BE2C (cell line): ENCODE results near the gene ARMC9.

Experiments
- DNase-seq: peaks from one replicate; pipeline ENCODE4 v3.0.0-alpha.2; 2020
- H3K27me3 ChIP-seq: fragments of 250-450 bp; sonication (Bioruptor Pico); 2 replicates; pipeline ENCODE4 v1.5.1; 2020; ENCODE audit warnings: mild to moderate bottlenecking
- H3K36me3 ChIP-seq: fragments of 250-450 bp; sonication (Bioruptor Pico); 2 replicates; pipeline ENCODE4 v1.5.1; 2020; ENCODE audit warnings: mild to moderate bottlenecking
- H3K4me1 ChIP-seq: fragments of 250-450 bp; sonication (Bioruptor Pico); 2 replicates; pipeline ENCODE4 v1.5.1; 2020
- H3K4me3 ChIP-seq: 2 replicates; pipeline ENCODE4 v1.5.1; 2011; ENCODE audit warnings: low read depth, low read length
- H3K9me3 ChIP-seq: fragments of 250-450 bp; sonication (Bioruptor Pico); 2 replicates; pipeline ENCODE4 v1.5.1; 2020
- TF ChIP-seq, protein P1 (sequence below): IDR thresholded peaks from 2 replicates; pipeline ENCODE4 v1.5.1; 2012; ENCODE audit warnings: mild to moderate bottlenecking, low read depth, low read length

The ARMC9 gene

DNA sequence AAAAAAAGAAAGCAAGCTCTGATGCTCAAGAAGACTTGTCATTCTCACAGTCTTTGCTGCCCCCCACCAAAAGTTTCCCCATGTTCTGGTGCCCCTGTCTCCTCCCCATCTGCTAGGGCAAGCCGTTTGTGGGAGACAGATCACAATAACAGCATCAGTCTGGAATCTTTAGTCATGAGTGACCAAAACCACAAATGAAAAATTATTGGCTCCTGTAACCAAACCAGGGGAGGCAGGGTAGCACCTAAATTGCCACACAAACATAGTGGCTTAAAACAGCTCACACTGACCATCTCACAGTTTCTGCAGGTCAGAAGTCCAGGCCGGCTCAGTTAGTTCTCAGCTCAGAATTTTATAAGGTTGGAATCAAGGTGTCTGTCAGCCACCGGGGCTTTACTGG lies 188.0 kb downstream of the ARMC9 start:
- H3K4me1 ChIP-seq = peaks cover 16% of the 10 kb centered on the region
- no peak overlapping the region for H3K4me3 ChIP-seq
- no peaks in the 10 kb centered on the region for H3K27me3 ChIP-seq
- no peaks in the 10 kb centered on the region for H3K36me3 ChIP-seq
- TF ChIP-seq, protein P1, sequence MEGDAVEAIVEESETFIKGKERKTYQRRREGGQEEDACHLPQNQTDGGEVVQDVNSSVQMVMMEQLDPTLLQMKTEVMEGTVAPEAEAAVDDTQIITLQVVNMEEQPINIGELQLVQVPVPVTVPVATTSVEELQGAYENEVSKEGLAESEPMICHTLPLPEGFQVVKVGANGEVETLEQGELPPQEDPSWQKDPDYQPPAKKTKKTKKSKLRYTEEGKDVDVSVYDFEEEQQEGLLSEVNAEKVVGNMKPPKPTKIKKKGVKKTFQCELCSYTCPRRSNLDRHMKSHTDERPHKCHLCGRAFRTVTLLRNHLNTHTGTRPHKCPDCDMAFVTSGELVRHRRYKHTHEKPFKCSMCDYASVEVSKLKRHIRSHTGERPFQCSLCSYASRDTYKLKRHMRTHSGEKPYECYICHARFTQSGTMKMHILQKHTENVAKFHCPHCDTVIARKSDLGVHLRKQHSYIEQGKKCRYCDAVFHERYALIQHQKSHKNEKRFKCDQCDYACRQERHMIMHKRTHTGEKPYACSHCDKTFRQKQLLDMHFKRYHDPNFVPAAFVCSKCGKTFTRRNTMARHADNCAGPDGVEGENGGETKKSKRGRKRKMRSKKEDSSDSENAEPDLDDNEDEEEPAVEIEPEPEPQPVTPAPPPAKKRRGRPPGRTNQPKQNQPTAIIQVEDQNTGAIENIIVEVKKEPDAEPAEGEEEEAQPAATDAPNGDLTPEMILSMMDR = no peak
- DNase-seq = no peak
- no peaks in the 10 kb centered on the region for H3K9me3 ChIP-seq

DNA sequence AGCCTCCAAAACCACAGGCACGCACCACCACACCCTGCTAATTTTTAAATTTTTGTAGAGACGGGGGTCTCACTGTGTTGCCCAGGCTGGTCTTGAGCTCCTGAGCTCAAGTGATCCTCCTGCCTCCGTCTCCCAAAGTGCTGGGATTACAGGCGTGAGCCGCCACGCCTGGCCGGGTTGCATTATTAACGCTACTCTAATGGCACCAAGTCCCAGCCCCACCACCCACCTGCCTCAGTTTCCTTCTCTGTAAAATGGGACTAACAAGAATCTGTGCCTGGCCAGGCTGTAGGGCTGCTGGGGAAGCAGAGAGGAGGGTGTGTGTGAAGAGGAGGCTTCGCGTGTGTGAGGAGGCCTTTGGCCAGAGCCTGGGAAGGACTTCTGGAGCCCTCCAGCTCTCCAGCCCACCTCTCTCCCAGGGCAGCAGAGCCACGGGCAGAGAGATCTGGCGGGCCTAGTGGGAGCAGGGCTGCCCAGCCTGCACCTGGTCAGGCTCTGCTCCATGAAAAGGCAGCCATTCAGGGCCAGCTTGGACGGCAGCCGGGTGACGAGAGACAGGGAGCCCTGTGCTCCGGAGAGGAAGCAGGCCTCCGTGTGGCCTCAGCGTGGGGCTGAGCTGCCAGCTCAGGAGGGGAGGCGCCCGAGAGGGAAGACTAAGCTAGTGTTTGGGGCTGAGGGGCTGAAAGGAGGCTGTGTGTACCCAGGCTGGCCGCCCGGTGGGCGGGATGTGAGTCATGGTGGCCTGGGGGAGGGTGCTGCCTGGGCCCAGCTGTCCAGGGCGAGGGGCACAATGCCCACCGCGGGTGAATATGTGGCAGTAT lies 189.7 kb downstream of the ARMC9 start:
- no peaks in the 10 kb centered on the region for H3K9me3 ChIP-seq

DNA sequence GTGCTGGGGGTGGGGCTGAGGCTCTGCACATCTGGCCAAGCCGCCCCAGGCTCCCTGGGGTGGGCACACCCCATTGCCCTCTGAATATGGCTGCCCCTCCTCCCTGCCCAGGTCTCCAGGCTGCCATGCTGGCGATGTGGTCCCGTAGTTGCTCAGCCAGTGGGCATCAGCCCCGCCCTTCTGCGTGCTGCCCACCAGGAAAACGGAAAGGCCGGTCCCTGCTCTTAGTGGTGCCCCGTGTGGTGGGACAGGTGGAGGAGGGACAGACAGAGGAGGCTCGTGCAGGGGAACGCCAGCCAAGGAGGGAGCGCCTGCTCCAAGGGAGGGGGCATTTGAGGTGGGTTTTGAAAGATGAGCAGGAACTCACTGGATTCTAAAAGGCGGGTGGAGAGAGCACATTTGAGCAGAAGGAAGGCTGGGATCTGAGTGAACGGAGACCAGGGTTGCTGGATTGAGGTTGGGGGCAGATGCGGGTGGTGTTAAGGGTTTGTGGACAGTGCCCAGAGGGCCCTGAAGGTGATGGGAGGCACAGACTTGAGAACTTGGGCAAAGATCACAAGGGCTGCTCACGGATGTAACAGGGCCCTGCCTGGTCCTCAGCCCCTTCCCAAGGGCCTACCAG lies 190.4 kb downstream of the ARMC9 start:
- no peak overlapping the region for H3K4me3 ChIP-seq
- H3K27me3 ChIP-seq = no peaks in the 10 kb centered on the region
- H3K9me3 ChIP-seq = no peaks in the 10 kb centered on the region
- H3K4me1 ChIP-seq = peaks cover 26% of the 10 kb centered on the region
- no peak for DNase-seq
- TF ChIP-seq, protein P1 = no peak
- no peaks in the 10 kb centered on the region for H3K36me3 ChIP-seq

More for the DNA sequence above, 189.7 kb downstream of the ARMC9 start:
- H3K27me3 ChIP-seq = no peaks in the 10 kb centered on the region
- no peak overlapping the region for H3K4me3 ChIP-seq
- no peaks in the 10 kb centered on the region for H3K36me3 ChIP-seq
- peaks cover 26% of the 10 kb centered on the region for H3K4me1 ChIP-seq
- DNase-seq = no peak
- TF ChIP-seq, protein P1 = no peak

DNA sequence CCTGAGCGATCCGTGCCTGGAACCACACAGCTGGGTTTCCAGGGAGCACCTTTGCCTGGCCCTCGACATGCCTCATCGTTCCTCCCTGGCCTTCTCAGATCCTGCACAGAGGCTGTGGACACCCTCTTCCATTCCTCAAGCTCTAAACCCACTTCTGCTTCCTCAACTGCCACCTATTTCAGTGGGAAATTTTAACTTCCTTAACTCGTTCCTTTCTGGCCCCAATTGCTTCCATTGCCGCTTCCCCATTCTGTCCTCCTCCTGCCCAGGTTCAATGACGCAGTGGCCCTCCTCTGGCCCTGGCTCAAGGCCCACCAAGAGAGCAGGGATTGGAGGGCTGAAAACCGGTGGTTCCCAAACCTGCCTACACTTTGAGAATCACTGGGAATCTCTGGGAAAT lies 192.2 kb downstream of the ARMC9 start:
- DNase-seq = no peak
- peaks cover 26% of the 10 kb centered on the region for H3K4me1 ChIP-seq

DNA sequence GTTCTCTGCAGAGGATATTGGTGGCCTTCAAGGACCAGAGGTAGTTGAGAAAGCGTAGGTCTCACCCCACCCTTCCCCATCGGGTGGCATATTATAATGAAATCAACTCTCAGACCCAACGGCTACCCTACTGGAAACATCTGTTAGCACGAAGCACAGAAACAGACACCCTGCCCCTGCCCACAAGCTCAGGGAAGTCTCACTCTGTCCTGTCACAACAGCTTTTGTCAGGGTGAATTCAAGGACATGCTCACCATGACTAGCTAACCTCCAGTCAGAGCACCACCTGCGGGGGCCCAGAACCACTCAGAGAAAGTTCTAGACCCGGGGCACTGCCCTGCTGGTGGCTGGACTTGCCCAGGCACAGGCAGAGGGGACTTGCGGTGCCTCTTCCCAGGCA lies 193.6 kb downstream of the ARMC9 start:
- H3K9me3 ChIP-seq = no peaks in the 10 kb centered on the region
- peaks cover 26% of the 10 kb centered on the region for H3K4me1 ChIP-seq
- no peaks in the 10 kb centered on the region for H3K36me3 ChIP-seq
- no peaks in the 10 kb centered on the region for H3K27me3 ChIP-seq
- TF ChIP-seq, protein P1 = no peak
- H3K4me3 ChIP-seq = no peak overlapping the region
- DNase-seq = no peak

More for the DNA sequence above, 192.2 kb downstream of the ARMC9 start:
- TF ChIP-seq, protein P1 = no peak
- Histone ChIP-seq H3K27me3 (no peaks in the 10 kb centered on the region), H3K4me3 (no peak overlapping the region), H3K9me3 (no peaks in the 10 kb centered on the region), H3K36me3 (no peaks in the 10 kb centered on the region)
